OCI-LY3 (cell line): ENCODE measurements around the gene CDHR3.
"Not testable (repeated sequence)": the region's sequence is repeated elsewhere in the genome, so short reads cannot be mapped to it uniquely, and the experiment has no call there.

Experiments
- H2AFZ ChIP-seq: fragments of 200-600, 300-600 bp; shearing (Covaris generic); 2 replicates; pipeline ENCODE4 v1.6.0; 2014; ENCODE audit warnings: antibody characterized with exemption, low read depth, low read length
- H3K27ac ChIP-seq: fragments of 200-600, 300-600 bp; sonication (generic); 2 replicates; pipeline ENCODE4 v1.5.1; 2014; ENCODE audit warnings: mild to moderate bottlenecking, low read length, moderate library complexity, mixed read lengths
- H3K27me3 ChIP-seq: fragments of 200-600, 300-600 bp; sonication (generic); 2 replicates; pipeline ENCODE4 v1.6.1; 2014; ENCODE audit warnings: low read depth, low read length, mixed read lengths
- H3K36me3 ChIP-seq: fragments of 200-600, 300-600 bp; sonication (generic); replicated peaks from 2 replicates; pipeline ENCODE3; 2014; ENCODE audit warnings: low read depth, low read length, mixed read lengths
- H3K4me1 ChIP-seq: fragments of 300-600, 200-600 bp; sonication (generic); 2 replicates; pipeline ENCODE4 v1.6.1; 2014; ENCODE audit warnings: low read length, mixed read lengths
- H3K4me2 ChIP-seq: fragments of 200-600, 300-600 bp; sonication (generic); 2 replicates; pipeline ENCODE4 v1.6.1; 2014; ENCODE audit warnings: low read length, mixed read lengths
- H3K4me3 ChIP-seq: fragments of 300-600, 200-600 bp; sonication (generic); 2 replicates; pipeline ENCODE4 v1.5.1; 2014; ENCODE audit warnings: antibody characterized with exemption, mild to moderate bottlenecking, low read length, moderate library complexity
- H3K79me2 ChIP-seq: fragments of 300-600, 200-600 bp; shearing (Covaris generic); 2 replicates; pipeline ENCODE4 v1.6.1; 2014; ENCODE audit warnings: mild to moderate bottlenecking, low read length, mixed read lengths
- H3K9ac ChIP-seq: fragments of 300-600, 200-600 bp; shearing (Covaris generic); 2 replicates; pipeline ENCODE4 v1.6.0; 2014; ENCODE audit warnings: mild to moderate bottlenecking, low read length, moderate library complexity
- H3K9me3 ChIP-seq: fragments of 200-600, 300-600 bp; shearing (Covaris generic); 2 replicates; pipeline ENCODE4 v1.6.1; 2014; ENCODE audit warnings: low read length, mixed read lengths; ENCODE audit not compliant: insufficient read depth
- H4K20me1 ChIP-seq: fragments of 200-600, 300-600 bp; sonication (generic); 2 replicates; pipeline ENCODE4 v1.6.1; 2016; ENCODE audit warnings: low read length, mixed read lengths; ENCODE audit not compliant: insufficient read depth
- CTCF ChIP-seq: fragments of 200-600, 300-600 bp; sonication (generic); IDR thresholded peaks from 2 replicates; pipeline ENCODE4 v1.5.1; 2014; ENCODE audit warnings: antibody characterized with exemption, low read length, low read depth
- EZH2phosphoT487 ChIP-seq: fragments of 200-600 bp; shearing (Covaris generic); IDR thresholded peaks from 2 replicates; pipeline ENCODE4 v1.6.1; 2018; ENCODE audit warnings: antibody characterized with exemption, mixed run types, low read depth

CDHR3 gene

GRCh38 chr7:105945848-105946247, 17.2 kb upstream of the CDHR3 start:
- Histone ChIP-seq H3K4me2 (no peak overlapping the region), H4K20me1 (no peaks in the 10 kb centered on the region), H3K9me3 (no peaks in the 10 kb centered on the region), H3K9ac (no peak overlapping the region), H2AFZ (no peak overlapping the region), H3K27me3 (no peaks in the 10 kb centered on the region), H3K27ac (no peak overlapping the region), H3K4me3 (no peak overlapping the region), H3K4me1 (no peaks in the 10 kb centered on the region), H3K36me3 (no peaks in the 10 kb centered on the region), H3K79me2 (no peaks in the 10 kb centered on the region)
- TF ChIP-seq EZH2phosphoT487 (no peak), CTCF (no peak)

GRCh38 chr7:105951597-105951996, 11.5 kb upstream of the CDHR3 start:
- H3K36me3 ChIP-seq, result no peaks in the 10 kb centered on the region
- no peak for TF ChIP-seq EZH2phosphoT487
- TF ChIP-seq CTCF, result no peak
- no peaks in the 10 kb centered on the region for H4K20me1 ChIP-seq
- no peak overlapping the region for H3K27ac ChIP-seq
- H2AFZ ChIP-seq, result no peak overlapping the region
- H3K27me3 ChIP-seq, result no peaks in the 10 kb centered on the region
- H3K9ac ChIP-seq, result no peak overlapping the region
- H3K9me3 ChIP-seq, result 0 out of 2 replicates have a peak, but pooled peaks cover 5% of the 10 kb centered on the region
- no peak overlapping the region for H3K4me2 ChIP-seq
- no peaks in the 10 kb centered on the region for H3K79me2 ChIP-seq
- H3K4me1 ChIP-seq, result no peaks in the 10 kb centered on the region
- H3K4me3 ChIP-seq, result no peak overlapping the region

GRCh38 chr7:105952917-105953595, 10.0 kb upstream of the CDHR3 start:
- Histone ChIP-seq H3K9ac (no peak overlapping the region), H3K27ac (no peak overlapping the region), H3K9me3 (0 out of 2 replicates have a peak, but pooled peaks cover 5% of the 10 kb centered on the region), H3K4me3 (no peak overlapping the region), H3K36me3 (no peaks in the 10 kb centered on the region), H3K79me2 (no peaks in the 10 kb centered on the region), H4K20me1 (no peaks in the 10 kb centered on the region), H2AFZ (no peak overlapping the region), H3K4me2 (no peak overlapping the region), H3K4me1 (no peaks in the 10 kb centered on the region), H3K27me3 (no peaks in the 10 kb centered on the region)
- TF ChIP-seq CTCF, result no peak
- no peak for TF ChIP-seq EZH2phosphoT487

- Histone ChIP-seq H3K27ac (no peak overlapping the region), H3K4me3 (no peak overlapping the region), H3K27me3 (no peaks in the 10 kb centered on the region), H3K79me2 (no peaks in the 10 kb centered on the region), H3K9ac (no peak overlapping the region), H3K9me3 (0 out of 2 replicates have a peak, but pooled peaks cover 5% of the 10 kb centered on the region), H2AFZ (no peak overlapping the region), H3K4me1 (no peaks in the 10 kb centered on the region), H3K36me3 (no peaks in the 10 kb centered on the region), H4K20me1 (no peaks in the 10 kb centered on the region), H3K4me2 (no peak overlapping the region)
- TF ChIP-seq EZH2phosphoT487, result no peak
- TF ChIP-seq CTCF, result no peak
Observed at GRCh38 chr7:105954711-105955110, 8.4 kb upstream of the CDHR3 start.

- H3K4me1 ChIP-seq, H3K27ac ChIP-seq, H3K4me2 ChIP-seq: not testable (repeated sequence)
Observed at GRCh38 chr7:105955651-105956466, 7.2 kb upstream of the CDHR3 start.

More at GRCh38 chr7:105955651-105956466, 7.2 kb upstream of the CDHR3 start:
- not testable (repeated sequence) for H3K9ac ChIP-seq, H3K27me3 ChIP-seq, H3K4me3 ChIP-seq, H4K20me1 ChIP-seq, H3K9me3 ChIP-seq, H3K36me3 ChIP-seq, H3K79me2 ChIP-seq, H2AFZ ChIP-seq
